HUES48 (cell line): ENCODE results near the gene UFD1.
"Not testable (repeated sequence)": the region's sequence is repeated elsewhere in the genome, so short reads cannot be mapped to it uniquely, and the experiment has no call there.

Experiments
- H3K27ac ChIP-seq: one replicate; pipeline ENCODE4 v1.7.0; 2013; ENCODE audit warnings: low read depth, low read length, inconsistent platforms
- H3K27me3 ChIP-seq: 2 replicates; pipeline ENCODE4 v1.6.1; 2013; ENCODE audit warnings: mild to moderate bottlenecking, low read length; ENCODE audit not compliant: control insufficient read depth, insufficient read depth
- H3K36me3 ChIP-seq: 2 replicates; pipeline ENCODE4 v1.6.1; 2013; ENCODE audit warnings: low read length; ENCODE audit not compliant: control insufficient read depth, insufficient read depth
- H3K4me1 ChIP-seq: 2 replicates; pipeline ENCODE4 v1.6.1; 2013; ENCODE audit warnings: mild to moderate bottlenecking, low read length; ENCODE audit not compliant: control insufficient read depth, insufficient read depth
- H3K4me3 ChIP-seq: 2 replicates; pipeline ENCODE4 v1.5.1; 2013; ENCODE audit warnings: mild to moderate bottlenecking, low read depth, low read length
- H3K9ac ChIP-seq: 2 replicates; pipeline ENCODE4 v1.6.1; 2013; ENCODE audit warnings: mild to moderate bottlenecking, low read depth, low read length, moderate library complexity
- H3K9me3 ChIP-seq: 2 replicates; pipeline ENCODE4 v1.6.1; 2013; ENCODE audit warnings: low read length; ENCODE audit not compliant: control insufficient read depth, insufficient read depth

Gene UFD1

GRCh38 chr22:19446603-19447329 lies 32.2 kb downstream of the UFD1 start:
- peak overlapping the region; percentile 70 for H3K4me3 ChIP-seq
- peaks cover 52% of the 10 kb centered on the region for H3K36me3 ChIP-seq
- H3K4me1 ChIP-seq, result peaks cover 5% of the 10 kb centered on the region; the same call in 1 of the 2 replicates
- H3K9ac ChIP-seq, result peak overlapping the region; percentile 93
- peaks cover 8% of the 10 kb centered on the region; the same call in 1 of the 2 replicates for H3K27me3 ChIP-seq
- peak overlapping the region; percentile 97 for H3K27ac ChIP-seq
- no peaks in the 10 kb centered on the region for H3K9me3 ChIP-seq

GRCh38 chr22:19445279-19445982 lies 33.6 kb downstream of the UFD1 start:
- H3K4me1 ChIP-seq, H3K27ac ChIP-seq, H3K27me3 ChIP-seq, H3K9me3 ChIP-seq, H3K9ac ChIP-seq, H3K4me3 ChIP-seq: not testable (repeated sequence)
- H3K36me3 ChIP-seq, result peaks cover 39% of the 10 kb centered on the region

GRCh38 chr22:19443544-19444211 lies 35.3 kb downstream of the UFD1 start:
- H3K4me3 ChIP-seq, result no peak overlapping the region
- H3K27me3 ChIP-seq, result peaks cover 8% of the 10 kb centered on the region; the same call in 1 of the 2 replicates
- H3K9me3 ChIP-seq, result no peaks in the 10 kb centered on the region
- H3K9ac ChIP-seq, result no peak overlapping the region
- H3K27ac ChIP-seq, result no peak overlapping the region
- peaks cover 23% of the 10 kb centered on the region for H3K36me3 ChIP-seq
- H3K4me1 ChIP-seq, result peaks cover 5% of the 10 kb centered on the region; the same call in 1 of the 2 replicates

- Histone ChIP-seq H3K36me3 (peaks cover 23% of the 10 kb centered on the region), H3K27ac (no peak overlapping the region), H3K9me3 (no peaks in the 10 kb centered on the region), H3K4me1 (peaks cover 5% of the 10 kb centered on the region; the same call in 1 of the 2 replicates), H3K4me3 (no peak overlapping the region), H3K9ac (no peak overlapping the region), H3K27me3 (peaks cover 8% of the 10 kb centered on the region; the same call in 1 of the 2 replicates)
Observed at GRCh38 chr22:19442166-19442565, 36.8 kb downstream of the UFD1 start.

GRCh38 chr22:19440411-19441195 lies 38.4 kb downstream of the UFD1 start:
- no peaks in the 10 kb centered on the region for H3K4me1 ChIP-seq
- H3K4me3 ChIP-seq, result no peak overlapping the region
- H3K27me3 ChIP-seq, result no peaks in the 10 kb centered on the region
- H3K9me3 ChIP-seq, result no peaks in the 10 kb centered on the region
- H3K36me3 ChIP-seq, result peaks cover 21% of the 10 kb centered on the region
- H3K9ac ChIP-seq, result no peak overlapping the region
- H3K27ac ChIP-seq, result no peak overlapping the region

GRCh38 chr22:19438298-19438697 lies 40.7 kb downstream of the UFD1 start:
- H3K4me3 ChIP-seq, result no peak overlapping the region
- peaks cover 16% of the 10 kb centered on the region for H3K36me3 ChIP-seq
- no peaks in the 10 kb centered on the region for H3K4me1 ChIP-seq
- H3K27ac ChIP-seq, result no peak overlapping the region
- no peaks in the 10 kb centered on the region for H3K27me3 ChIP-seq
- no peaks in the 10 kb centered on the region for H3K9me3 ChIP-seq
- H3K9ac ChIP-seq, result no peak overlapping the region

- not testable (repeated sequence) for H3K27me3 ChIP-seq, H3K9ac ChIP-seq, H3K9me3 ChIP-seq, H3K4me1 ChIP-seq, H3K27ac ChIP-seq, H3K4me3 ChIP-seq
- H3K36me3 ChIP-seq, result peaks cover 13% of the 10 kb centered on the region; the same call in 1 of the 2 replicates
Observed at GRCh38 chr22:19436444-19437161, 42.4 kb downstream of the UFD1 start.

- Histone ChIP-seq H3K9ac (no peak overlapping the region), H3K4me1 (peaks cover 8% of the 10 kb centered on the region), H3K9me3 (no peaks in the 10 kb centered on the region), H3K4me3 (no peak overlapping the region), H3K27ac (no peak overlapping the region), H3K36me3 (peaks cover 13% of the 10 kb centered on the region; the same call in 1 of the 2 replicates), H3K27me3 (no peaks in the 10 kb centered on the region)
Observed at GRCh38 chr22:19434829-19435580, 44.0 kb downstream of the UFD1 start.

GRCh38 chr22:19434401-19434800 lies 44.6 kb downstream of the UFD1 start:
- peaks cover 13% of the 10 kb centered on the region for H3K4me1 ChIP-seq
- H3K9ac ChIP-seq, result no peak overlapping the region
- peaks cover 19% of the 10 kb centered on the region; the same call in 1 of the 2 replicates for H3K36me3 ChIP-seq
- no peak overlapping the region for H3K4me3 ChIP-seq
- H3K9me3 ChIP-seq, result no peaks in the 10 kb centered on the region
- no peaks in the 10 kb centered on the region for H3K27me3 ChIP-seq
- H3K27ac ChIP-seq, result no peak overlapping the region
